Naive thymus-derived CD4-positive, alpha-beta T cell (primary cell): ENCODE measurements around the gene PRDM2. TPM values are rescaled to one million over a fixed set of nuclear protein-coding genes. Genes with fewer than 3 reads are reported as not detected.
"Not testable (repeated sequence)": the region's sequence is repeated elsewhere in the genome, so short reads cannot be mapped to it uniquely, and the experiment has no call there.

Experiments
- ATAC-seq: fragments of 150-1000 bp; cut with Tn5 transposase; 2 replicates; pipeline ENCODE4 v1.10.0; 2021; ENCODE audit warnings: mild to moderate bottlenecking, moderate library complexity
- CTCF ChIA-PET: fragments of 350-600 bp; sonication (Branson Sonifier 250); formaldehyde crosslinking; loops from one replicate; lab custom pipeline; 2021; ENCODE audit warnings: antibody characterized with exemption; lab: Charles Lee
- POLR2A ChIA-PET: fragments of 350-600 bp; sonication (Branson Sonifier 250); formaldehyde crosslinking; loops from one replicate; lab custom pipeline; 2021; ENCODE audit warnings: antibody characterized with exemption, inconsistent platforms; lab: Charles Lee
- DNase-seq, 9 donors: peaks; one replicate each; pipeline versions ENCODE4 v3.0.0 to v3.0.0-alpha.2; 2020 to 2022; ENCODE audit warnings: mixed read lengths in 1 of 9
- H3K27ac ChIP-seq: one replicate; pipeline ENCODE4 v1.7.0; 2013; ENCODE audit warnings: mild to moderate bottlenecking, low read depth, low read length, moderate library complexity
- H3K27me3 ChIP-seq, 2 donors: one replicate each; pipeline ENCODE4 v1.7.0; 2013; ENCODE audit warnings: low read length in 2 of 2, mild to moderate bottlenecking in 2 of 2, moderate library complexity in 2 of 2; ENCODE audit not compliant: control insufficient read depth in 2 of 2, insufficient read depth in 2 of 2
- H3K36me3 ChIP-seq, 3 experiments: 1 replicate in 2 of 3; 2 replicates in 1 of 3; pipeline ENCODE4 v1.7.0; 2013; ENCODE audit warnings: low read length in 3 of 3, mild to moderate bottlenecking in 3 of 3, moderate library complexity in 1 of 3; ENCODE audit not compliant: insufficient read depth in 3 of 3, control insufficient read depth in 2 of 3
- H3K4me1 ChIP-seq, 2 donors: one replicate each; pipeline ENCODE4 v1.7.0; 2013; ENCODE audit warnings: low read length in 2 of 2, mild to moderate bottlenecking in 2 of 2, moderate library complexity in 1 of 2; ENCODE audit not compliant: control insufficient read depth in 2 of 2, insufficient read depth in 2 of 2
- H3K4me3 ChIP-seq: 2 replicates; pipeline ENCODE4 v1.7.0; 2013; ENCODE audit warnings: mild to moderate bottlenecking, low read length
- H3K9me3 ChIP-seq, 3 experiments: 1 replicate in 2 of 3; 2 replicates in 1 of 3; pipeline ENCODE4 v1.7.0; 2013; ENCODE audit warnings: low read length in 3 of 3; ENCODE audit not compliant: control insufficient read depth in 2 of 3
- H3K27ac Mint-ChIP-seq, 9 donors: one replicate each; pipeline ENCODE4 v1.8.0; 2020 to 2022; ENCODE audit warnings: mixed read lengths in 9 of 9, mild to moderate bottlenecking in 8 of 9, moderate library complexity in 5 of 9, inconsistent platforms in 2 of 9
- H3K27me3 Mint-ChIP-seq, 5 donors: one replicate each; pipeline ENCODE4 v1.8.0; 2021 to 2022; ENCODE audit warnings: mixed read lengths in 5 of 5, mild to moderate bottlenecking in 1 of 5
- H3K36me3 Mint-ChIP-seq, 5 donors: one replicate each; pipeline ENCODE4 v1.8.0; 2020 to 2022; ENCODE audit warnings: mixed read lengths in 5 of 5, mild to moderate bottlenecking in 3 of 5, inconsistent platforms in 1 of 5
- H3K4me1 Mint-ChIP-seq, 7 donors: one replicate each; pipeline ENCODE4 v1.8.0; 2020 to 2022; ENCODE audit warnings: mixed read lengths in 7 of 7, mild to moderate bottlenecking in 3 of 7, inconsistent platforms in 1 of 7
- H3K4me3 Mint-ChIP-seq, 10 donors: one replicate each; pipeline ENCODE4 v1.8.0; 2020 to 2022; ENCODE audit warnings: mild to moderate bottlenecking in 10 of 10, mixed read lengths in 10 of 10, moderate library complexity in 6 of 10, inconsistent platforms in 2 of 10
- H3K9me3 Mint-ChIP-seq, 11 donors: one replicate each; pipeline ENCODE4 v1.8.0; 2020 to 2022; ENCODE audit warnings: mixed read lengths in 11 of 11, mild to moderate bottlenecking in 4 of 11, inconsistent platforms in 1 of 11, moderate library complexity in 1 of 11
- intact Hi-C, 2 donors: fragments of 100-400 bp; cut with micrococcal nuclease; formaldehyde crosslinking; loops; one replicate each; pipeline ENCODE4 v1.15.1; 2023
- polyA plus RNA-seq, 2 donors: library from polyadenylated mRNA; unstranded; fragments of 300-500 nt; fragmentation: Illumina TruSeq; gene quantifications; one replicate each; pipeline ENCODE4 v1.2.3, GENCODE V29; 2021
- total RNA-seq, 6 experiments: library from RNA in 5 of 6; stranded (reverse) in 5 of 6; gene quantifications; 1 replicate in 5 of 6; 2 replicates in 1 of 6; pipeline ENCODE4 v1.2.3 and lab custom pipeline; 2021 to 2026

Gene PRDM2
- total and polyA plus RNA-seq, 7 experiments from 2014 or later: 16.3 to 142 (median 114) TPM

- Mint-ChIP-seq H3K27ac (no peak overlapping the region), H3K4me1 (no peaks in the 10 kb centered on the region), H3K4me3 (no peak overlapping the region), H3K9me3 (peaks cover 0 to 5% (median 0%) of the 10 kb centered on the region in 11 donors), H3K36me3 (peaks cover 0 to 8% (median 0%) of the 10 kb centered on the region in 5 donors), H3K27me3 (peaks cover 7 to 49% (median 15%) of the 10 kb centered on the region in 5 donors)
- Histone ChIP-seq H3K27ac (no peak overlapping the region), H3K27me3 (no peaks in the 10 kb centered on the region), H3K36me3 (no peaks in the 10 kb centered on the region), H3K9me3 (no peaks in the 10 kb centered on the region), H3K4me3 (no peak overlapping the region), H3K4me1 (no peaks in the 10 kb centered on the region)
- ATAC-seq (no peak), DNase-seq (no peak)
- POLR2A ChIA-PET: interaction anchor here (0.7 to 1.2 kb wide), 2 partner anchors 27 to 51 kb away, joined by 3 to 6 read pairs; no protein-coding TSS in a partner anchor
- CTCF ChIA-PET: interaction anchor here (1.1 kb wide), 1 partner anchor 46 kb away, joined by 3 read pairs; no protein-coding TSS in a partner anchor
- intact Hi-C loops: no loop called here
These were observed 20.3 kb upstream of the PRDM2 start for GRCh38 chr1:13679651-13680050.

- H3K4me3 ChIP-seq, H3K36me3 ChIP-seq, H3K27ac ChIP-seq, H3K4me3 Mint-ChIP-seq, ATAC-seq, H3K27me3 ChIP-seq, DNase-seq, H3K27ac Mint-ChIP-seq, H3K4me1 ChIP-seq, intact Hi-C loops, H3K9me3 Mint-ChIP-seq, H3K36me3 Mint-ChIP-seq, H3K4me1 Mint-ChIP-seq, H3K9me3 ChIP-seq: not testable (repeated sequence)
- ChIA-PET CTCF (interaction anchor here (1.1 kb wide), 1 partner anchor 45 kb away, joined by 3 read pairs; no protein-coding TSS in a partner anchor), POLR2A (interaction anchor here (1.2 kb wide), 1 partner anchor 26 kb away, joined by 6 read pairs; no protein-coding TSS in a partner anchor)
- H3K27me3 Mint-ChIP-seq: peaks cover 7 to 47% (median 13%) of the 10 kb centered on the region in 5 donors
These were observed 19.4 kb upstream of the PRDM2 start for GRCh38 chr1:13680609-13681008.

GRCh38 chr1:13681921-13682320 is 18.1 kb upstream of the PRDM2 start:
- Mint-ChIP-seq H3K27ac (no peak overlapping the region), H3K36me3 (no peaks in the 10 kb centered on the region), H3K4me1 (no peaks in the 10 kb centered on the region), H3K9me3 (peaks cover 0 to 2% (median 0%) of the 10 kb centered on the region in 11 donors), H3K4me3 (no peak overlapping the region), H3K27me3 (peaks cover 7 to 47% (median 11%) of the 10 kb centered on the region in 5 donors)
- Histone ChIP-seq H3K9me3 (no peaks in the 10 kb centered on the region), H3K27ac (no peak overlapping the region), H3K36me3 (no peaks in the 10 kb centered on the region), H3K4me3 (no peak overlapping the region), H3K27me3 (no peaks in the 10 kb centered on the region), H3K4me1 (no peaks in the 10 kb centered on the region)
- ChIA-PET CTCF (no interaction called here), POLR2A (no interaction called here)
- no peak for DNase-seq
- intact Hi-C loops: no loop called here
- no peak for ATAC-seq

- peaks cover 0 to 2% (median 0%) of the 10 kb centered on the region in 11 donors for H3K9me3 Mint-ChIP-seq
- ATAC-seq (no peak), DNase-seq (no peak)
- Histone ChIP-seq H3K27me3 (no peaks in the 10 kb centered on the region), H3K4me3 (no peak overlapping the region), H3K9me3 (no peaks in the 10 kb centered on the region), H3K27ac (no peak overlapping the region), H3K36me3 (no peaks in the 10 kb centered on the region), H3K4me1 (no peaks in the 10 kb centered on the region)
- H3K4me3 Mint-ChIP-seq: no peak overlapping the region
- ChIA-PET POLR2A (no interaction called here), CTCF (no interaction called here)
- no peaks in the 10 kb centered on the region for H3K36me3 Mint-ChIP-seq
- peaks cover 7 to 50% (median 12%) of the 10 kb centered on the region in 5 donors for H3K27me3 Mint-ChIP-seq
- H3K27ac Mint-ChIP-seq: no peak overlapping the region
- intact Hi-C loops: no loop called here
- H3K4me1 Mint-ChIP-seq: no peaks in the 10 kb centered on the region
These were observed 17.5 kb upstream of the PRDM2 start for GRCh38 chr1:13682444-13682843.

- ATAC-seq: no peak
- H3K9me3 ChIP-seq: no peaks in the 10 kb centered on the region
- Mint-ChIP-seq H3K36me3 (no peaks in the 10 kb centered on the region), H3K27me3 (peaks cover 4 to 51% (median 11%) of the 10 kb centered on the region in 5 donors), H3K4me1 (no peaks in the 10 kb centered on the region), H3K27ac (no peak overlapping the region), H3K9me3 (peaks cover 0 to 2% (median 0%) of the 10 kb centered on the region in 11 donors), H3K4me3 (no peak overlapping the region)
- ChIA-PET POLR2A (no interaction called here), CTCF (interaction anchor here (0.6 kb wide), 1 partner anchor 141 kb away, joined by 3 read pairs; no protein-coding TSS in a partner anchor)
- H3K27me3 ChIP-seq: no peaks in the 10 kb centered on the region
- no peak overlapping the region for H3K4me3 ChIP-seq
- intact Hi-C loops: no loop called here
- no peak overlapping the region for H3K27ac ChIP-seq
- DNase-seq: no peak
- no peaks in the 10 kb centered on the region for H3K36me3 ChIP-seq
- H3K4me1 ChIP-seq: no peaks in the 10 kb centered on the region
These were observed 16.8 kb upstream of the PRDM2 start for GRCh38 chr1:13683206-13683605.

GRCh38 chr1:13687151-13687715 is 12.8 kb upstream of the PRDM2 start:
- peaks cover 0 to 2% (median 0%) of the 10 kb centered on the region in 7 donors for H3K4me1 Mint-ChIP-seq
- Histone ChIP-seq H3K27me3 (no peaks in the 10 kb centered on the region), H3K4me3 (no peak overlapping the region), H3K9me3 (no peaks in the 10 kb centered on the region), H3K4me1 (no peaks in the 10 kb centered on the region), H3K36me3 (no peaks in the 10 kb centered on the region), H3K27ac (no peak overlapping the region)
- peaks cover 0 to 4% (median 0%) of the 10 kb centered on the region in 11 donors for H3K9me3 Mint-ChIP-seq
- no peak overlapping the region for H3K27ac Mint-ChIP-seq
- ChIA-PET POLR2A (interaction anchor here (0.5 kb wide), 1 partner anchor 25 kb away, joined by 3 read pairs; no protein-coding TSS in a partner anchor), CTCF (interaction anchor here (0.9 kb wide), 1 partner anchor 45 kb away, joined by 4 read pairs; no protein-coding TSS in a partner anchor)
- peaks cover 0 to 4% (median 0%) of the 10 kb centered on the region in 5 donors for H3K36me3 Mint-ChIP-seq
- peak overlapping the region in 1 of 10 donors; percentile 43 for H3K4me3 Mint-ChIP-seq
- peaks cover 4 to 44% (median 9%) of the 10 kb centered on the region in 5 donors for H3K27me3 Mint-ChIP-seq
- intact Hi-C loops: no loop called here
- ATAC-seq: no peak
- no peak for DNase-seq
